GM12878 (cell line): Measurements from ENCODE around the gene ID4. TPM values are rescaled to one million over a fixed set of nuclear protein-coding genes. Genes with fewer than 3 reads are reported as not detected.

ENCODE experiments used
- ATAC-seq: fragments of 200-7000 bp; cut with Tn5 transposase; 3 replicates; pipeline ENCODE4 v1.9.1; 2020; ENCODE audit warnings: mild to moderate bottlenecking, moderate library complexity
- BruUV-seq: library from RNA; stranded (reverse); fragments of 400-500 nt; replicated peaks from 2 replicates; lab custom pipeline; 2021; lab: Mats Ljungman, UMichigan
- CTCF ChIA-PET: fragments of 300-600 bp; sonication (Branson Sonifier 250); formaldehyde crosslinking; extraction: SDS; loops from one replicate; lab custom pipeline; 2021; ENCODE audit warnings: inconsistent platforms; lab: Yijun Ruan, JAX
- POLR2A ChIA-PET: fragments of 350-600 bp; formaldehyde crosslinking; extraction: SDS; loops from one replicate; lab custom pipeline; 2021; ENCODE audit warnings: inconsistent platforms; lab: Charles Lee
- RAD21 ChIA-PET: fragments of 300-600 bp; sonication (Branson Sonifier 250); formaldehyde crosslinking; loops from one replicate; lab custom pipeline; 2023; ENCODE audit warnings: antibody characterized with exemption; ENCODE audit not compliant: unreplicated experiment; lab: Charles Lee
- SMC1A ChIA-PET: fragments of 300-600 bp; sonication (Branson Sonifier 250); formaldehyde crosslinking; loops from one replicate; lab custom pipeline; 2023; ENCODE audit not compliant: unreplicated experiment, uncharacterized antibody; lab: Charles Lee
- DNase-seq: peaks from one replicate; pipeline ENCODE4 v3.0.0-alpha.2; 2011; ENCODE audit warnings: low read depth, low spot score
- FAIRE-seq: peaks from 3 replicates; lab custom pipeline; 2011; peaks lifted over from hg19 to GRCh38; lab: Jason Lieb, UNC
- H2AFZ ChIP-seq: 2 replicates; pipeline ENCODE4 v1.6.0; 2011; ENCODE audit warnings: low read depth, low read length, control low read depth; ENCODE audit not compliant: control insufficient read depth
- H3K27ac ChIP-seq: 2 replicates; pipeline ENCODE4 v1.5.1; 2011; ENCODE audit warnings: control low read depth; ENCODE audit not compliant: control insufficient read depth, insufficient read depth
- H3K27me3 ChIP-seq, 2 experiments: replicated peaks in 1 of 2; 2 replicates each; pipeline versions ENCODE4 v1.6.0 to v1.6.1; 2011; ENCODE audit warnings: low read length in 1 of 2; ENCODE audit not compliant: control insufficient read depth in 2 of 2, insufficient read depth in 2 of 2
- H3K36me3 ChIP-seq, 2 experiments: 2 replicates each; pipeline ENCODE4 v1.5.1; 2011; ENCODE audit warnings: low read length in 1 of 2; ENCODE audit not compliant: control insufficient read depth in 2 of 2, insufficient read depth in 2 of 2
- H3K4me1 ChIP-seq: 2 replicates; pipeline ENCODE4 v1.6.1; 2011; ENCODE audit warnings: mild to moderate bottlenecking, low read length, moderate library complexity, mixed read lengths; ENCODE audit not compliant: control insufficient read depth, insufficient read depth
- H3K4me2 ChIP-seq: 2 replicates; pipeline ENCODE4 v1.6.0; 2011; ENCODE audit warnings: control low read depth; ENCODE audit not compliant: control insufficient read depth, insufficient read depth
- H3K4me3 ChIP-seq: fragments of 200-600 bp; sonication (generic); 2 replicates; pipeline ENCODE4 v1.5.1; 2016
- H3K79me2 ChIP-seq: 2 replicates; pipeline ENCODE4 v1.6.0; 2011; ENCODE audit warnings: low read length; ENCODE audit not compliant: control insufficient read depth, insufficient read depth
- H3K9ac ChIP-seq: 2 replicates; pipeline ENCODE4 v1.8.0; 2011; ENCODE audit warnings: low read length, control low read depth, mixed read lengths; ENCODE audit not compliant: control insufficient read depth, insufficient read depth
- H3K9me3 ChIP-seq: replicated peaks from 3 replicates; pipeline ENCODE4 v1.5.1; 2011; ENCODE audit warnings: mild to moderate bottlenecking, low read length; ENCODE audit not compliant: control insufficient read depth, insufficient read depth
- H4K20me1 ChIP-seq: 2 replicates; pipeline ENCODE4 v1.6.0; 2011; ENCODE audit not compliant: control insufficient read depth, insufficient read depth
- ATF3 ChIP-seq: IDR thresholded peaks from 2 replicates; pipeline ENCODE4 v1.6.1; 2011; ENCODE audit warnings: low read depth, mild to moderate bottlenecking, low read length, moderate library complexity, borderline replicate concordance; ENCODE audit errors: extremely low read depth
- BCL11A ChIP-seq: IDR thresholded peaks from 2 replicates; pipeline ENCODE4 v1.6.1; 2011; ENCODE audit warnings: low read depth, low read length
- BHLHE40 ChIP-seq, 2 experiments: fragments of 450-650 bp in 1 of 2; IDR thresholded peaks; 2 replicates each; pipeline ENCODE4 v1.6.1; 2011 to 2017; ENCODE audit warnings: low read depth in 2 of 2, borderline replicate concordance in 1 of 2, improper control_type of control experiment in 1 of 2, low read length in 1 of 2, mild to moderate bottlenecking in 1 of 2
- CREB1 ChIP-seq: IDR thresholded peaks from 2 replicates; pipeline ENCODE4 v1.6.1; 2012; ENCODE audit warnings: low read depth, mild to moderate bottlenecking, inconsistent platforms
- EP300 ChIP-seq, 2 experiments: fragments of 150-350 bp in 1 of 2; IDR thresholded peaks; 2 replicates each; pipeline ENCODE4 v1.6.1; 2011 to 2012; ENCODE audit warnings: low read depth in 2 of 2, low read length in 2 of 2, borderline replicate concordance in 1 of 2, improper control_type of control experiment in 1 of 2, inconsistent platforms in 1 of 2; ENCODE audit not compliant: control insufficient read depth in 1 of 2
- POU2F2 ChIP-seq: IDR thresholded peaks from 3 replicates; pipeline ENCODE4 v1.6.1; 2011; ENCODE audit warnings: low read depth, mild to moderate bottlenecking, low read length, borderline replicate concordance
- REST ChIP-seq: IDR thresholded peaks from 2 replicates; pipeline ENCODE4 v1.6.1; 2012; ENCODE audit warnings: mild to moderate bottlenecking, low read depth, low read length
- TCF3 ChIP-seq: IDR thresholded peaks from 2 replicates; pipeline ENCODE4 v1.6.1; 2012; ENCODE audit warnings: low read depth, mild to moderate bottlenecking, low read length, borderline replicate concordance; ENCODE audit not compliant: insufficient read depth
- ZBED1 ChIP-seq: IDR thresholded peaks from 2 replicates; pipeline ENCODE4 v1.6.1; 2016; ENCODE audit warnings: borderline replicate concordance
- WGBS: methylation state at CpG from one replicate; pipeline ENCODE4 v1.1.6; 2016; ENCODE audit warnings: low lambda C conversion rate; ENCODE audit not compliant: insufficient replicate concordance, insufficient coverage; ENCODE audit errors: missing lambda C conversion rate; 5-methylcytosine and 5-hydroxymethylcytosine counted together
- in situ Hi-C: fragments of 300-500 bp; cut with MboI; formaldehyde crosslinking; loops from 9 replicates; pipeline ENCODE4 v1.14.3; 2018; ENCODE audit warnings: mixed read lengths
- intact Hi-C: fragments of 100-400 bp; cut with micrococcal nuclease; formaldehyde crosslinking; loops from one replicate; pipeline ENCODE4 v1.14.2; 2022; ENCODE audit not compliant: unreplicated experiment
- polyA plus RNA-seq, 11 experiments: library from polyadenylated mRNA; depleted of rRNA in 4 of 11; unstranded in 6 of 11; stranded (reverse) in 5 of 11; fragments of >200 nt; fragmentation: Nextera tagmentation in 4 of 11; fragmentation: Illumina TruSeq in 1 of 11; extraction: Ambion mirVana in 4 of 11; extraction: Trizol in 1 of 11; gene quantifications; 1 replicate in 1 of 11; 2 replicates in 10 of 11; pipeline versions ENCODE4 v1.2.1 to v1.2.3, GENCODE V29; 2011 to 2016; ENCODE audit warnings: inconsistent platforms in 2 of 11, missing spikeins in 2 of 11, low read depth in 1 of 11
- total RNA-seq, 4 experiments: library from RNA; depleted of rRNA in 3 of 4; stranded (reverse); fragments of >200 nt in 3 of 4; fragmentation: Illumina TruSeq in 1 of 4; extraction: Trizol in 1 of 4; gene quantifications; 2 replicates each; pipeline versions ENCODE4 v1.2.1 to v1.2.3, GENCODE V29; 2013 to 2021
- TF ChIP-seq, protein P1 (sequence below): fragments of 450-650 bp; IDR thresholded peaks from 2 replicates; pipeline ENCODE4 v1.6.1; 2016; ENCODE audit warnings: mild to moderate bottlenecking

ID4 gene
- total and polyA plus RNA-seq, 10 of the 15 experiments (the other 5 are each of a cell fraction or from before 2014, with no cell fraction given): 0.09 TPM; not detected in 9

- Histone ChIP-seq H3K36me3 (no peaks in the 10 kb centered on the region), H3K79me2 (no peaks in the 10 kb centered on the region), H3K27me3 (no peaks in the 10 kb centered on the region), H2AFZ (no peak overlapping the region), H3K9me3 (no peaks in the 10 kb centered on the region), H4K20me1 (no peaks in the 10 kb centered on the region), H3K27ac (no peak overlapping the region), H3K4me3 (no peak overlapping the region), H3K4me1 (no peaks in the 10 kb centered on the region), H3K4me2 (no peak overlapping the region), H3K9ac (no peak overlapping the region)
- CTCF ChIA-PET: no interaction called here
- no TSS peak for BruUV-seq
- SMC1A ChIA-PET: no interaction called here
- DNase-seq (no peak), ATAC-seq (no peak), FAIRE-seq (no peak)
- RAD21 ChIA-PET: no interaction called here
- POLR2A ChIA-PET: no interaction called here
- WGBS: 19% methylated on average over 10 of the region's 10 CpGs
- in situ Hi-C loops: no loop called here
- TF ChIP-seq CREB1 (no peak), BCL11A (no peak)
- intact Hi-C loops: no loop called here
Observed at GRCh38 chr6:19845266-19846041, 8.3 kb downstream of the ID4 start.

- DNase-seq: no peak
- H3K79me2 ChIP-seq: no peaks in the 10 kb centered on the region
- H3K4me3 ChIP-seq: no peak overlapping the region
- in situ Hi-C loops: no loop called here
- no peak for ATAC-seq
- no peaks in the 10 kb centered on the region for H3K9me3 ChIP-seq
- FAIRE-seq: no peak
- no peaks in the 10 kb centered on the region for H3K36me3 ChIP-seq
- SMC1A ChIA-PET: no interaction called here
- RAD21 ChIA-PET: no interaction called here
- H3K27me3 ChIP-seq: no peaks in the 10 kb centered on the region
- H3K9ac ChIP-seq: no peak overlapping the region
- POLR2A ChIA-PET: no interaction called here
- no peaks in the 10 kb centered on the region for H3K4me1 ChIP-seq
- H4K20me1 ChIP-seq: no peaks in the 10 kb centered on the region
- no TSS peak for BruUV-seq
- H3K4me2 ChIP-seq: no peak overlapping the region
- WGBS: 48% methylated on average over 2 of the region's 2 CpGs
- H2AFZ ChIP-seq: no peak overlapping the region
- H3K27ac ChIP-seq: no peak overlapping the region
- CTCF ChIA-PET: interaction anchor here (1.3 kb wide), 1 partner anchor 1099 kb away, joined by 3 read pairs; no protein-coding TSS in a partner anchor
- intact Hi-C loops: no loop called here
- TF ChIP-seq REST (no peak), ATF3 (no peak), ZBED1 (no peak), BHLHE40 (IDR thresholded peaks at IDR 0.05; ENCODE audit: borderline replicate concordance in 1 of 2, low read depth in 2 of 2, low read length in 1 of 2) (no peak), TCF3 (no peak), EP300 (IDR thresholded peaks at IDR 0.05; ENCODE audit: borderline replicate concordance in 1 of 2, control insufficient read depth in 1 of 2, low read depth in 2 of 2, low read length in 2 of 2) (no peak), POU2F2 (no peak)
- TF ChIP-seq, protein P1, sequence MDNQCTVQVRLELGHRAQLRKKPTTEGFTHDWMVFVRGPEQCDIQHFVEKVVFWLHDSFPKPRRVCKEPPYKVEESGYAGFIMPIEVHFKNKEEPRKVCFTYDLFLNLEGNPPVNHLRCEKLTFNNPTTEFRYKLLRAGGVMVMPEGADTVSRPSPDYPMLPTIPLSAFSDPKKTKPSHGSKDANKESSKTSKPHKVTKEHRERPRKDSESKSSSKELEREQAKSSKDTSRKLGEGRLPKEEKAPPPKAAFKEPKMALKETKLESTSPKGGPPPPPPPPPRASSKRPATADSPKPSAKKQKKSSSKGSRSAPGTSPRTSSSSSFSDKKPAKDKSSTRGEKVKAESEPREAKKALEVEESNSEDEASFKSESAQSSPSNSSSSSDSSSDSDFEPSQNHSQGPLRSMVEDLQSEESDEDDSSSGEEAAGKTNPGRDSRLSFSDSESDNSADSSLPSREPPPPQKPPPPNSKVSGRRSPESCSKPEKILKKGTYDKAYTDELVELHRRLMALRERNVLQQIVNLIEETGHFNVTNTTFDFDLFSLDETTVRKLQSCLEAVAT: no peak
Observed at GRCh38 chr6:19848465-19849029, 11.4 kb downstream of the ID4 start.
